GM12801 (cell line): Measurements from ENCODE around the gene USP17L24.
"Not testable (repeated sequence)": the region's sequence is repeated elsewhere in the genome, so short reads cannot be mapped to it uniquely, and the experiment has no call there.

Experiments used
- TF ChIP-seq, protein P1 (sequence below): IDR thresholded peaks from one replicate; pipeline ENCODE4 v1.5.1; 2011; ENCODE audit warnings: control low read depth; ENCODE audit not compliant: insufficient read length; ENCODE audit errors: extremely low read depth

USP17L24 gene

DNA sequence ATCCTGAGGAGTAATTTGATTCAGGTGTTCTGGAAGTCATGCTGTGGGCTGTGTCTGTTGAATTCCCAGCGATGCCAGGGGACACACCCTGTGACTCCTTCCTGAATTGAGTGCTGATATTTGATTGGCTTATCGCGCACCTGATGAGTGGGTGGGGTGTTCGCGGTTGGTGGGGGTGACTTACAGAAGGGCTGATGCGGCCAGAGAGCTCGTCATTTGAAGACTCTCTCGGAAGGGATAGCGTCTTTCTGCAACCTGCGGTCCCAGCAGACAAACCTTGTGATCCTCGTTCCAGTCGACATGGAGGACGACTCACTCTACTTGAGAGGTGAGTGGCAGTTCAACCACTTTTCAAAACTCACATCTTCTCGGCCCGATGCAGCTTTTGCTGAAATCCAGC is 37.9 kb downstream of the USP17L24 start, which contains the start of gene USP17L30:
Gene USP17L30 (plus strand): TSS at position 301 of the 400 bp plus-strand sequence. CDS start 0 bp downstream, at position 301.
- TF ChIP-seq, protein P1, sequence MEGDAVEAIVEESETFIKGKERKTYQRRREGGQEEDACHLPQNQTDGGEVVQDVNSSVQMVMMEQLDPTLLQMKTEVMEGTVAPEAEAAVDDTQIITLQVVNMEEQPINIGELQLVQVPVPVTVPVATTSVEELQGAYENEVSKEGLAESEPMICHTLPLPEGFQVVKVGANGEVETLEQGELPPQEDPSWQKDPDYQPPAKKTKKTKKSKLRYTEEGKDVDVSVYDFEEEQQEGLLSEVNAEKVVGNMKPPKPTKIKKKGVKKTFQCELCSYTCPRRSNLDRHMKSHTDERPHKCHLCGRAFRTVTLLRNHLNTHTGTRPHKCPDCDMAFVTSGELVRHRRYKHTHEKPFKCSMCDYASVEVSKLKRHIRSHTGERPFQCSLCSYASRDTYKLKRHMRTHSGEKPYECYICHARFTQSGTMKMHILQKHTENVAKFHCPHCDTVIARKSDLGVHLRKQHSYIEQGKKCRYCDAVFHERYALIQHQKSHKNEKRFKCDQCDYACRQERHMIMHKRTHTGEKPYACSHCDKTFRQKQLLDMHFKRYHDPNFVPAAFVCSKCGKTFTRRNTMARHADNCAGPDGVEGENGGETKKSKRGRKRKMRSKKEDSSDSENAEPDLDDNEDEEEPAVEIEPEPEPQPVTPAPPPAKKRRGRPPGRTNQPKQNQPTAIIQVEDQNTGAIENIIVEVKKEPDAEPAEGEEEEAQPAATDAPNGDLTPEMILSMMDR = not testable (repeated sequence)
